Stomach (tissue), 9 donors: ENCODE results near the gene C17orf107. TPM values are rescaled to one million over a fixed set of nuclear protein-coding genes. Genes with fewer than 3 reads are reported as not detected.

ENCODE experiments used
- DNase-seq, 2 donors: peaks; one replicate each; pipeline versions ENCODE4 v3.0.0 to v3.0.0-alpha.2; 2013 to 2019
- H3K27ac ChIP-seq, 5 donors: fragments of 200-600 bp in 4 of 5; sonication (generic) in 4 of 5; one replicate each; pipeline ENCODE4 v1.5.1; 2013 to 2019; ENCODE audit warnings: mild to moderate bottlenecking in 1 of 5, moderate library complexity in 1 of 5
- H3K27me3 ChIP-seq, 3 donors: fragments of 200-600 bp; sonication (generic); one replicate each; pipeline ENCODE4 v1.5.1; 2017 to 2019; ENCODE audit warnings: mixed run types in 1 of 3
- H3K36me3 ChIP-seq, 4 donors: fragments of 200-600 bp; sonication (generic); 1 replicate in 3 of 4; 2 replicates in 1 of 4; pipeline ENCODE4 v1.5.1; 2016 to 2019
- H3K4me1 ChIP-seq, 4 donors: fragments of 200-600 bp; sonication (generic); one replicate each; pipeline ENCODE4 v1.5.1; 2016 to 2019
- H3K4me3 ChIP-seq, 4 donors: fragments of 200-600 bp; sonication (generic) in 3 of 4; one replicate each; pipeline ENCODE4 v1.5.1; 2016 to 2019; ENCODE audit warnings: mild to moderate bottlenecking in 1 of 4
- H3K9me3 ChIP-seq, 4 donors: fragments of 200-600 bp; sonication (generic); one replicate each; pipeline ENCODE4 v1.5.1; 2016 to 2019
- CTCF ChIP-seq, 7 experiments: fragments of 450-650 bp in 4 of 7; fragments of 200-600 bp in 3 of 7; sonication (generic) in 3 of 7; IDR thresholded peaks; one replicate each; pipeline ENCODE4 v1.5.1; 2016 to 2019; ENCODE audit warnings: antibody characterized with exemption in 7 of 7, control low read depth in 2 of 7, mild to moderate bottlenecking in 1 of 7
- EP300 ChIP-seq: sonication (generic); formaldehyde crosslinking; IDR thresholded peaks from one replicate; pipeline ENCODE4 v1.6.1; 2017; ENCODE audit warnings: antibody characterized with exemption
- POLR2A ChIP-seq, 4 donors: fragments of 450-650 bp; IDR thresholded peaks; one replicate each; pipeline ENCODE4 v1.6.1; 2016; ENCODE audit warnings: antibody characterized with exemption in 4 of 4, control low read depth in 2 of 4, mild to moderate bottlenecking in 1 of 4, moderate library complexity in 1 of 4
- POLR2AphosphoS5 ChIP-seq, 3 donors: sonication (generic); formaldehyde crosslinking; IDR thresholded peaks; one replicate each; pipeline ENCODE4 v1.6.1; 2016; ENCODE audit warnings: antibody characterized with exemption in 3 of 3
- WGBS, 5 donors: extraction: QIAGEN DNeasy Blood & Tissue Kit in 3 of 5; methylation state at CpG; one replicate each; pipeline versions ENCODE4 v1.1.5 to v1.1.7; 2013 to 2018; 5-methylcytosine and 5-hydroxymethylcytosine counted together
- intact Hi-C: fragments of 100-400 bp; cut with DNase I; formaldehyde crosslinking; loops from one replicate; pipeline ENCODE4 v1.15.1; 2023; ENCODE audit warnings: low total_unique reads
- polyA plus RNA-seq, 3 donors: library from polyadenylated mRNA; stranded (reverse); fragments of 200-250 nt; gene quantifications; one replicate each; pipeline ENCODE4 v1.2.3, GENCODE V29; 2013
- total RNA-seq, 5 donors: library from RNA; depleted of rRNA; stranded (reverse); fragments of >200 nt; gene quantifications; one replicate each; pipeline versions ENCODE4 v1.1.0 to v1.2.3, GENCODE V29; 2014 to 2016
- donor health status: healthy with polysubstance abuse.
- donor health status: Bipolar disorder and iron deficiency.
- donor health status: healthy.

C17orf107 gene
- total and polyA plus RNA-seq, 8 donors = 0.75 to 6.6 (median 2.8) TPM; not detected in 1

- no peak for TF ChIP-seq CTCF (IDR thresholded peaks at IDR 0.05)
- TF ChIP-seq POLR2A (IDR thresholded peaks at IDR 0.05) = no peak
- TF ChIP-seq POLR2AphosphoS5 (IDR thresholded peaks at IDR 0.05) = no peak
- no peak for TF ChIP-seq EP300
- Histone ChIP-seq H3K27me3 (no peaks in the 10 kb centered on the region), H3K36me3 (peaks cover 46 to 56% (median 55%) of the 10 kb centered on the region in 4 donors), H3K27ac (peak overlapping the region in 3 of 5 donors; percentile 5 to 100 (median 53)), H3K9me3 (no peaks in the 10 kb centered on the region), H3K4me1 (peaks cover 61 to 82% (median 81%) of the 10 kb centered on the region in 4 donors), H3K4me3 (peak overlapping the region in 2 of 4 donors; percentile 91 to 100)
- 73 to 82% (median 75%) methylated on average over 13 of the region's 13 CpGs for WGBS, 5 donors
- intact Hi-C loops = no loop called here
- DNase-seq = no peak
Measured at GRCh38 chr17:4942760-4943508, 43.6 kb downstream of the C17orf107 start.

- WGBS, 5 donors = 22 to 29% (median 27%) methylated on average over 3 of the region's 3 CpGs
- Histone ChIP-seq H3K27me3 (no peaks in the 10 kb centered on the region), H3K36me3 (peaks cover 41 to 51% (median 50%) of the 10 kb centered on the region in 4 donors), H3K4me1 (peaks cover 49 to 70% (median 69%) of the 10 kb centered on the region in 4 donors), H3K27ac (peak overlapping the region; percentile 72 to 100 (median 97)), H3K9me3 (no peaks in the 10 kb centered on the region), H3K4me3 (peak overlapping the region in 2 of 4 donors; percentile 100)
- intact Hi-C loops = no loop called here
- TF ChIP-seq CTCF (IDR thresholded peaks at IDR 0.05) = no peak
- no peak for DNase-seq
Measured at GRCh38 chr17:4944163-4944553, 44.8 kb downstream of the C17orf107 start.

GRCh38 chr17:4944554-4945175 is 45.3 kb downstream of the C17orf107 start:
- Histone ChIP-seq H3K27ac (peak overlapping the region; percentile 72 to 100 (median 97)), H3K4me3 (peak overlapping the region in 3 of 4 donors; percentile 1 to 100 (median 100)), H3K9me3 (no peaks in the 10 kb centered on the region), H3K4me1 (peaks cover 47 to 71% (median 68%) of the 10 kb centered on the region in 4 donors), H3K27me3 (no peaks in the 10 kb centered on the region), H3K36me3 (peaks cover 41 to 51% (median 50%) of the 10 kb centered on the region in 4 donors)
- intact Hi-C loops = no loop called here
- no peak for DNase-seq
- WGBS, 5 donors = 49 to 57% (median 50%) methylated on average over 8 of the region's 8 CpGs
- TF ChIP-seq CTCF (IDR thresholded peaks at IDR 0.05) (no peak), POLR2A (IDR thresholded peaks at IDR 0.05) (no peak), POLR2AphosphoS5 (IDR thresholded peaks at IDR 0.05) (no peak), EP300 (no peak)

GRCh38 chr17:4945176-4945943 is 46.0 kb downstream of the C17orf107 start:
- no peaks in the 10 kb centered on the region for H3K27me3 ChIP-seq
- peaks cover 53 to 78% (median 73%) of the 10 kb centered on the region in 4 donors for H3K4me1 ChIP-seq
- H3K9me3 ChIP-seq = no peaks in the 10 kb centered on the region
- peak; percentile 79 to 80 for DNase-seq
- H3K27ac ChIP-seq = peak overlapping the region; percentile 72 to 100 (median 97)
- H3K4me3 ChIP-seq = peak overlapping the region in 3 of 4 donors; percentile 82 to 100 (median 100)
- peaks cover 41 to 51% (median 50%) of the 10 kb centered on the region in 4 donors for H3K36me3 ChIP-seq
- TF ChIP-seq EP300 (no peak), POLR2A (IDR thresholded peaks at IDR 0.05) (no peak), POLR2AphosphoS5 (IDR thresholded peaks at IDR 0.05) (peak in 2 of 3 donors; percentile 58 to 87)
- WGBS, 5 donors = 19 to 45% (median 29%) methylated on average over 7 of the region's 7 CpGs
- intact Hi-C loops = no loop called here
